HepG2 (cell line): ENCODE results near the gene CCNB1IP1. TPM values are rescaled to one million over a fixed set of nuclear protein-coding genes. Genes with fewer than 3 reads are reported as not detected.

Source experiments
- AFF4 ChIP-seq: sonication (generic); formaldehyde crosslinking; IDR thresholded peaks from 2 replicates; pipeline ENCODE4 v1.4.0; 2020; ENCODE audit warnings: missing genetic modification reagents
- ATF2 ChIP-seq: sonication (generic); formaldehyde crosslinking; IDR thresholded peaks from 2 replicates; pipeline ENCODE4 v1.4.0; 2020; ENCODE audit warnings: missing genetic modification reagents
- KDM1A ChIP-seq: IDR thresholded peaks from 2 replicates; pipeline ENCODE4 v1.6.1; 2016; ENCODE audit warnings: missing compliant biosample characterization
- KDM5A ChIP-seq: fragments of 200-600 bp; sonication (generic); IDR thresholded peaks from 2 replicates; pipeline ENCODE4 v1.7.0; 2018; ENCODE audit warnings: antibody characterized with exemption, mild to moderate bottlenecking, low read length, borderline replicate concordance
- PHF8 ChIP-seq: sonication (generic); formaldehyde crosslinking; IDR thresholded peaks from 2 replicates; pipeline ENCODE4 v1.5.0; 2020; ENCODE audit warnings: missing genetic modification reagents
- POLR2A ChIP-seq, 2 experiments: IDR thresholded peaks; 2 replicates each; pipeline ENCODE4 v1.6.1; 2011; ENCODE audit warnings: low read depth in 2 of 2, low read length in 2 of 2, mild to moderate bottlenecking in 1 of 2, moderate library complexity in 1 of 2; ENCODE audit not compliant: insufficient read depth in 1 of 2
- REST ChIP-seq, 2 experiments: IDR thresholded peaks; 2 replicates each; pipeline ENCODE4 v1.6.1; 2011 to 2012; ENCODE audit warnings: low read length in 2 of 2, borderline replicate concordance in 1 of 2, low read depth in 1 of 2, mild to moderate bottlenecking in 1 of 2, moderate library complexity in 1 of 2
- ZBTB7B ChIP-seq: sonication (generic); formaldehyde crosslinking; IDR thresholded peaks from 2 replicates; pipeline ENCODE4 v1.4.0; 2020; ENCODE audit warnings: missing genetic modification reagents
- ZNF280D ChIP-seq: sonication (generic); formaldehyde crosslinking; IDR thresholded peaks from 2 replicates; pipeline ENCODE4 v1.5.1; 2020; ENCODE audit warnings: mild to moderate bottlenecking, missing genetic modification reagents
- ZNF543 ChIP-seq: sonication (generic); formaldehyde crosslinking; IDR thresholded peaks from 2 replicates; pipeline ENCODE4 v1.4.0; 2020; ENCODE audit warnings: mild to moderate bottlenecking, missing genetic modification reagents
- ZNF687 ChIP-seq: sonication (generic); formaldehyde crosslinking; IDR thresholded peaks from 2 replicates; pipeline ENCODE4 v1.5.1; 2020; ENCODE audit warnings: mild to moderate bottlenecking, missing genetic modification reagents, moderate library complexity
- polyA plus RNA-seq, 8 experiments: library from polyadenylated mRNA; depleted of rRNA in 3 of 8; stranded (reverse) in 7 of 8; unstranded in 1 of 8; fragments of >200 nt; fragmentation: Illumina TruSeq in 4 of 8; extraction: Trizol in 4 of 8; gene quantifications; 2 replicates each; pipeline versions ENCODE4 v1.2.1 to v1.2.3, GENCODE V29; 2011 to 2016; ENCODE audit warnings: low read depth in 4 of 8, missing spikeins in 1 of 8, mixed read lengths in 1 of 8; ENCODE audit not compliant: insufficient read depth in 1 of 8
- total RNA-seq, 5 experiments: library from RNA; depleted of rRNA; stranded (reverse); fragments of >200 nt; fragmentation: Illumina TruSeq; extraction: Trizol; gene quantifications; 2 replicates each; pipeline ENCODE4 v1.2.3, GENCODE V29; 2016; ENCODE audit warnings: low read depth in 1 of 5

Gene CCNB1IP1
- total and polyA plus RNA-seq, 2 of the 13 experiments (the other 11 are each of a cell fraction or from before 2014, with no cell fraction given): 98.3 to 125 TPM

- TF ChIP-seq AFF4 (CRISPR knock-in tag) (no peak), ZNF687 (CRISPR knock-in tag) (peak; percentile 69), ZBTB7B (CRISPR knock-in tag) (peak; percentile 31; the same call in 1 of the 2 replicates), POLR2A (IDR thresholded peaks at IDR 0.05; ENCODE audit: insufficient read depth in 1 of 2, low read depth in 2 of 2, low read length in 2 of 2) (peak; percentile 60 to 69), KDM1A (0 out of 2 replicates have a peak, but pooled peaks have one; percentile 32), KDM5A (peak; percentile 97), ATF2 (CRISPR knock-in tag) (0 out of 2 replicates have a peak, but pooled peaks have one; percentile 16), PHF8 (CRISPR knock-in tag) (peak; percentile 81), ZNF280D (CRISPR knock-in tag) (0 out of 2 replicates have a peak, but pooled peaks have one; percentile 66), REST (IDR thresholded peaks at IDR 0.05; ENCODE audit: borderline replicate concordance in 1 of 2, low read depth in 1 of 2, low read length in 2 of 2) (peak in 1 of 2 experiments; percentile 46; a peak in 1 of 4 replicates), ZNF543 (CRISPR knock-in tag) (peak; percentile 68; the same call in 1 of the 2 replicates)
Measured at GRCh38 chr14:20305265-20306078, 27.6 kb downstream of the CCNB1IP1 start, which contains the start of gene TTC5 (continued).
